ENCODE measurements around the gene NFYC. TPM values are rescaled to one million over a fixed set of nuclear protein-coding genes. Genes with fewer than 3 reads are reported as not detected.
A peak's percentile ranks its signal among the peaks of the same experiment; 100 is the strongest.

The NFYC gene
- total and polyA plus RNA-seq, 11 donors, result 45.2 to 82.8 (median 66.1) TPM

- ATAC-seq (no peak), DNase-seq (no peak)
- WGBS, 4 donors, result 75 to 85% (median 81%) methylated on average over 2 of the region's 2 CpGs
- no peak for TF ChIP-seq POLR2A (IDR thresholded peaks at IDR 0.05)
- TF ChIP-seq, protein P1, sequence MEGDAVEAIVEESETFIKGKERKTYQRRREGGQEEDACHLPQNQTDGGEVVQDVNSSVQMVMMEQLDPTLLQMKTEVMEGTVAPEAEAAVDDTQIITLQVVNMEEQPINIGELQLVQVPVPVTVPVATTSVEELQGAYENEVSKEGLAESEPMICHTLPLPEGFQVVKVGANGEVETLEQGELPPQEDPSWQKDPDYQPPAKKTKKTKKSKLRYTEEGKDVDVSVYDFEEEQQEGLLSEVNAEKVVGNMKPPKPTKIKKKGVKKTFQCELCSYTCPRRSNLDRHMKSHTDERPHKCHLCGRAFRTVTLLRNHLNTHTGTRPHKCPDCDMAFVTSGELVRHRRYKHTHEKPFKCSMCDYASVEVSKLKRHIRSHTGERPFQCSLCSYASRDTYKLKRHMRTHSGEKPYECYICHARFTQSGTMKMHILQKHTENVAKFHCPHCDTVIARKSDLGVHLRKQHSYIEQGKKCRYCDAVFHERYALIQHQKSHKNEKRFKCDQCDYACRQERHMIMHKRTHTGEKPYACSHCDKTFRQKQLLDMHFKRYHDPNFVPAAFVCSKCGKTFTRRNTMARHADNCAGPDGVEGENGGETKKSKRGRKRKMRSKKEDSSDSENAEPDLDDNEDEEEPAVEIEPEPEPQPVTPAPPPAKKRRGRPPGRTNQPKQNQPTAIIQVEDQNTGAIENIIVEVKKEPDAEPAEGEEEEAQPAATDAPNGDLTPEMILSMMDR (IDR thresholded peaks at IDR 0.05), result no peak
- no peak overlapping the region for H3K4me3 ChIP-seq
- H3K27me3 ChIP-seq, result no peaks in the 10 kb centered on the region
- H3K36me3 ChIP-seq, result peaks cover 0 to 4% (median 0%) of the 10 kb centered on the region in 9 donors
- H3K27ac ChIP-seq, result no peak overlapping the region
- intact Hi-C loops (cut with DNase I), result no loop called here
- peaks cover 0 to 8% (median 0%) of the 10 kb centered on the region in 12 donors for H3K9me3 ChIP-seq
- peaks cover 0 to 75% (median 36%) of the 10 kb centered on the region in 12 donors for H3K4me1 ChIP-seq
Observed at GRCh38 chr1:40732756-40733301, 41.3 kb downstream of the NFYC start.

DNA sequence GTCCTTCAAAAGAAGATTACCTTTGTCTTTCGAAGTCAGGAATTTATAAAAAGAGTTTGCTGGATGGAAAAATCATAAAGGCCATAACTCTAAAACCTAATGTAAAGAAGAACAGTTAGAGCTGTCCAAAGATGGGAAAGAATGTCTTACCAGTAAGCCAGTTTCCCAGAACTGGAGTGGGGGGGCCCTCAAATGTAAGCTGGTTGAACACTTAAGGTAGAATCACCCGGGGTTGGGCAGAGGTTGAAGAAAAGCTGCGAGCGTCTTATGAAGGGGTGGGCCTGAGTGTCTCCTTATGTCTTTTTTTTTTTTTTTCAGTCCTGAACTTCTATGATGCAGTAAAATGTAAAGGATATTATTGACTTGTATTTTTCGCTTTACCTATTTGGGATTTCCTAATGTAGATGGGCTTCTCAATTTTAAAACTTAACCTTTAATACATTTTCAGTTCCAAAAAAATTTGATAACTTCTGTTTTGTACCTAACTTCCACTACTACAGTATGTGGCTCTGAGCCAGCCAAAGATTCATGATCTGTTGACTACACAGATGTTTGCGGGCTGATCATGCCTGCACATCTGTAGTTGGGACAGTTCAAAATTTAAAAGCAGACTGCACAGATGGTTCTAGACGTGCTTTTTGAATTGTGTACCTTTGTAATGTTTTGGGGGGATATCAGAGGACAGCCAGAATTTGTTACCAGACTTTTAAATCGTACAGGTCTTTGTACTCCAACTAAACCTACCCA is 43.6 kb downstream of the NFYC start:
- no peak for ATAC-seq
- DNase-seq, result no peak
- Histone ChIP-seq H3K27me3 (no peaks in the 10 kb centered on the region), H3K4me1 (peaks cover 0 to 77% (median 43%) of the 10 kb centered on the region in 12 donors), H3K4me3 (no peak overlapping the region), H3K36me3 (peaks cover 0 to 25% (median 16%) of the 10 kb centered on the region in 9 donors), H3K9me3 (peaks cover 0 to 8% (median 0%) of the 10 kb centered on the region in 12 donors), H3K27ac (peak overlapping the region in 3 of 12 donors; percentile 52 to 73 (median 59))
- TF ChIP-seq POLR2A (IDR thresholded peaks at IDR 0.05), result no peak
- 66 to 80% (median 76%) methylated on average over 8 of the region's 8 CpGs for WGBS, 4 donors
- intact Hi-C loops (cut with DNase I), result loop anchor here in 1 of 10 donors (5.0 kb wide), 1 partner anchor 43 kb away; the partner anchor contains the start of gene NFYC

DNA sequence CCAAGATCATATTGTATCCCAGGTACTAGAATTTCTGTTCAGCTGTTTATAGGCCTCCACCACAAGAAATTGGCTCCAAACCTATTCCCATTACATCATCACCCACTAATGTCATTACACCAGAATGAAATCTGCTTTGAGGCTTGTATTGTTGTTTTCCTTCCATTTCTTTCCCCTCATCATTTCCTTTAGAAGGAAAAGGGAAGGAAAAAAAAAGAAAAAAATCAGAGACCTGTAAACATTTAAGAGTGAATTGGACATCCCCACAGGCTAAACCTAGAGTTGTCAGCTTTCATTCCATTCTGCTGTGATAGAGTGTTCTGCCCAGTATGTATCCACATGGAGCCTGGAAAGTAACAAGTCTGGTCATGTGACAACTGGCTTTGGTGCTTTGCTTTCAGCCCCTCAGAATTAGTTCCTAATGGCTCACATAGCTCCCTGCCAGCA is 44.6 kb downstream of the NFYC start:
- Histone ChIP-seq H3K27me3 (no peaks in the 10 kb centered on the region), H3K36me3 (peaks cover 0 to 31% (median 23%) of the 10 kb centered on the region in 9 donors), H3K4me1 (peaks cover 0 to 84% (median 49%) of the 10 kb centered on the region in 12 donors), H3K27ac (peak overlapping the region in 10 of 12 donors; percentile 9 to 73 (median 33)), H3K9me3 (peaks cover 0 to 8% (median 0%) of the 10 kb centered on the region in 12 donors), H3K4me3 (no peak overlapping the region)
- ATAC-seq (peak; percentile 68 to 86 (median 73)), DNase-seq (no peak)
- no peak for TF ChIP-seq POLR2A (IDR thresholded peaks at IDR 0.05)
- TF ChIP-seq, protein P1 (IDR thresholded peaks at IDR 0.05), result no peak
- intact Hi-C loops (cut with DNase I), result loop anchor here in 1 of 10 donors (5.0 kb wide), 1 partner anchor 44 kb away; the partner anchor contains the start of gene NFYC

- H3K4me1 ChIP-seq, result peaks cover 0 to 88% (median 59%) of the 10 kb centered on the region in 12 donors
- peak overlapping the region in 1 of 12 donors; percentile 58 for H3K27ac ChIP-seq
- no peak for DNase-seq
- peaks cover 0 to 8% (median 0%) of the 10 kb centered on the region in 12 donors for H3K9me3 ChIP-seq
- no peaks in the 10 kb centered on the region for H3K27me3 ChIP-seq
- TF ChIP-seq, protein P1 (IDR thresholded peaks at IDR 0.05), result no peak
- no peak for TF ChIP-seq POLR2A (IDR thresholded peaks at IDR 0.05)
- H3K4me3 ChIP-seq, result no peak overlapping the region
- intact Hi-C loops (cut with DNase I), result loop anchor here in 1 of 10 donors (5.0 kb wide), 1 partner anchor 47 kb away; the partner anchor contains the start of gene NFYC
- no peak for ATAC-seq
- peaks cover 0 to 57% (median 48%) of the 10 kb centered on the region in 9 donors for H3K36me3 ChIP-seq
- WGBS, 4 donors, result 71 to 81% (median 75%) methylated on average over 6 of the region's 6 CpGs
Observed at GRCh38 chr1:40738831-40739230, 47.3 kb downstream of the NFYC start.

All from heart left ventricle (tissue), 16 donors.